CD4-positive, alpha-beta T cell treated with Interleukin-12 subunit alpha and Interleukin-12 subunit beta, for 1 hour (primary cell): ENCODE data around the gene KCNJ8.
"Not testable (repeated sequence)": the region's sequence is repeated elsewhere in the genome, so short reads cannot be mapped to it uniquely, and the experiment has no call there.

Source experiments
- DNase-seq: peaks from one replicate; pipeline ENCODE4 v3.0.0-alpha.2; 2020

Gene KCNJ8

GRCh38 chr12:21782723-21783122 is 8.2 kb upstream of the KCNJ8 start:
- not testable (repeated sequence) for DNase-seq

GRCh38 chr12:21780786-21781185 is 6.3 kb upstream of the KCNJ8 start:
- DNase-seq: no peak

- no peak for DNase-seq
These were observed 1.7 kb upstream of the KCNJ8 start for GRCh38 chr12:21776175-21776574.

GRCh38 chr12:21775133-21775820 is 771 bp upstream of the KCNJ8 start:
- no peak for DNase-seq

- DNase-seq: no peak
These were observed 700 bp downstream of the KCNJ8 start for GRCh38 chr12:21773806-21774205.

GRCh38 chr12:21773263-21773741 is 1.2 kb downstream of the KCNJ8 start:
- DNase-seq: no peak

GRCh38 chr12:21771311-21771710 is 3.2 kb downstream of the KCNJ8 start:
- DNase-seq: no peak

- DNase-seq: no peak
These were observed 5.2 kb downstream of the KCNJ8 start for GRCh38 chr12:21769307-21769706.

- no peak for DNase-seq
These were observed 8.1 kb downstream of the KCNJ8 start for GRCh38 chr12:21766403-21766802.

GRCh38 chr12:21764950-21765349 is 9.6 kb downstream of the KCNJ8 start:
- no peak for DNase-seq

- no peak for DNase-seq
These were observed 10.4 kb downstream of the KCNJ8 start for GRCh38 chr12:21764065-21764464.

GRCh38 chr12:21763531-21763930 is 11.0 kb downstream of the KCNJ8 start:
- no peak for DNase-seq

- no peak for DNase-seq
These were observed 14.8 kb downstream of the KCNJ8 start for GRCh38 chr12:21759737-21760136.

GRCh38 chr12:21757735-21758134 is 16.8 kb downstream of the KCNJ8 start:
- DNase-seq: no peak

GRCh38 chr12:21756699-21757098 is 17.8 kb downstream of the KCNJ8 start:
- no peak for DNase-seq

GRCh38 chr12:21751517-21751916 is 23.0 kb downstream of the KCNJ8 start:
- no peak for DNase-seq

- no peak for DNase-seq
These were observed 29.2 kb downstream of the KCNJ8 start for GRCh38 chr12:21745258-21745657.

- no peak for DNase-seq
These were observed 43.4 kb downstream of the KCNJ8 start for GRCh38 chr12:21731144-21731543.

GRCh38 chr12:21725731-21726130 is 48.8 kb downstream of the KCNJ8 start:
- DNase-seq: no peak

GRCh38 chr12:21718944-21719650 is 55.4 kb downstream of the KCNJ8 start:
- DNase-seq: no peak

GRCh38 chr12:21718403-21718802 is 56.1 kb downstream of the KCNJ8 start:
- no peak for DNase-seq

GRCh38 chr12:21717767-21718166 is 56.7 kb downstream of the KCNJ8 start:
- no peak for DNase-seq

GRCh38 chr12:21715386-21715785 is 59.1 kb downstream of the KCNJ8 start:
- no peak for DNase-seq
